ENCODE data around the gene FANK1.
A peak's percentile ranks its signal among the peaks of the same experiment; 100 is the strongest.
"Not testable (repeated sequence)": the region's sequence is repeated elsewhere in the genome, so short reads cannot be mapped to it uniquely, and the experiment has no call there.

The FANK1 gene

GRCh38 chr10:125917704-125918361, 21.5 kb downstream of the FANK1 start:
- in situ Hi-C loops (cut with HindIII; ENCODE audit: low pct_ligation_motif_present, low pct_unique_long_range_greater_than_20kb, low sequenced_read_pairs); DNase-seq: not testable (repeated sequence)

- in situ Hi-C loops (cut with HindIII; ENCODE audit: low pct_ligation_motif_present, low pct_unique_long_range_greater_than_20kb, low sequenced_read_pairs); DNase-seq: not testable (repeated sequence)
Measured at GRCh38 chr10:125921643-125922306, 25.4 kb downstream of the FANK1 start.

GRCh38 chr10:125925262-125925834, 29.0 kb downstream of the FANK1 start:
- in situ Hi-C loops (cut with HindIII; ENCODE audit: low pct_ligation_motif_present, low pct_unique_long_range_greater_than_20kb, low sequenced_read_pairs) = no loop called here
- DNase-seq = no peak

GRCh38 chr10:125926247-125926646, 29.9 kb downstream of the FANK1 start:
- in situ Hi-C loops (cut with HindIII; ENCODE audit: low pct_ligation_motif_present, low pct_unique_long_range_greater_than_20kb, low sequenced_read_pairs) = no loop called here
- no peak for DNase-seq

- DNase-seq; in situ Hi-C loops (cut with HindIII; ENCODE audit: low pct_ligation_motif_present, low pct_unique_long_range_greater_than_20kb, low sequenced_read_pairs): not testable (repeated sequence)
Measured at GRCh38 chr10:125927265-125927664, 30.9 kb downstream of the FANK1 start.

- DNase-seq = no peak
- in situ Hi-C loops (cut with HindIII; ENCODE audit: low pct_ligation_motif_present, low pct_unique_long_range_greater_than_20kb, low sequenced_read_pairs) = no loop called here
Measured at GRCh38 chr10:125928928-125929585, 32.7 kb downstream of the FANK1 start.

- in situ Hi-C loops (cut with HindIII; ENCODE audit: low pct_ligation_motif_present, low pct_unique_long_range_greater_than_20kb, low sequenced_read_pairs) = no loop called here
- DNase-seq = no peak
Measured at GRCh38 chr10:125929618-125930017, 33.3 kb downstream of the FANK1 start.

- in situ Hi-C loops (cut with HindIII; ENCODE audit: low pct_ligation_motif_present, low pct_unique_long_range_greater_than_20kb, low sequenced_read_pairs) = no loop called here
- DNase-seq = no peak
Measured at GRCh38 chr10:125933693-125934092, 37.3 kb downstream of the FANK1 start.

- DNase-seq = no peak
- in situ Hi-C loops (cut with HindIII; ENCODE audit: low pct_ligation_motif_present, low pct_unique_long_range_greater_than_20kb, low sequenced_read_pairs) = no loop called here
Measured at GRCh38 chr10:125936331-125936730, 40.0 kb downstream of the FANK1 start.

- no peak for DNase-seq
- in situ Hi-C loops (cut with HindIII; ENCODE audit: low pct_ligation_motif_present, low pct_unique_long_range_greater_than_20kb, low sequenced_read_pairs) = no loop called here
Measured at GRCh38 chr10:125940515-125940914, 44.2 kb downstream of the FANK1 start.

- in situ Hi-C loops (cut with HindIII; ENCODE audit: low pct_ligation_motif_present, low pct_unique_long_range_greater_than_20kb, low sequenced_read_pairs) = no loop called here
- no peak for DNase-seq
Measured at GRCh38 chr10:125951290-125951689, 54.9 kb downstream of the FANK1 start.

GRCh38 chr10:125953778-125954385, 57.5 kb downstream of the FANK1 start:
- in situ Hi-C loops (cut with HindIII; ENCODE audit: low pct_ligation_motif_present, low pct_unique_long_range_greater_than_20kb, low sequenced_read_pairs) = no loop called here
- DNase-seq = peak; percentile 11

- no peak for DNase-seq
- in situ Hi-C loops (cut with HindIII; ENCODE audit: low pct_ligation_motif_present, low pct_unique_long_range_greater_than_20kb, low sequenced_read_pairs) = no loop called here
Measured at GRCh38 chr10:125955766-125956165, 59.4 kb downstream of the FANK1 start.

GRCh38 chr10:125961743-125962142, 65.4 kb downstream of the FANK1 start:
- no peak for DNase-seq
- in situ Hi-C loops (cut with HindIII; ENCODE audit: low pct_ligation_motif_present, low pct_unique_long_range_greater_than_20kb, low sequenced_read_pairs) = no loop called here

GRCh38 chr10:125962200-125962599, 65.8 kb downstream of the FANK1 start:
- no peak for DNase-seq

GRCh38 chr10:125964558-125964957, 68.2 kb downstream of the FANK1 start:
- in situ Hi-C loops (cut with HindIII; ENCODE audit: low pct_ligation_motif_present, low pct_unique_long_range_greater_than_20kb, low sequenced_read_pairs) = no loop called here
- no peak for DNase-seq

More at GRCh38 chr10:125962200-125962599, 65.8 kb downstream of the FANK1 start:
- in situ Hi-C loops (cut with HindIII; ENCODE audit: low pct_ligation_motif_present, low pct_unique_long_range_greater_than_20kb, low sequenced_read_pairs) = no loop called here

GRCh38 chr10:125967533-125967932, 71.2 kb downstream of the FANK1 start:
- DNase-seq = no peak
- in situ Hi-C loops (cut with HindIII; ENCODE audit: low pct_ligation_motif_present, low pct_unique_long_range_greater_than_20kb, low sequenced_read_pairs) = no loop called here

- in situ Hi-C loops (cut with HindIII; ENCODE audit: low pct_ligation_motif_present, low pct_unique_long_range_greater_than_20kb, low sequenced_read_pairs); DNase-seq: not testable (repeated sequence)
Measured at GRCh38 chr10:125970077-125970630, 73.8 kb downstream of the FANK1 start.

All from ACHN (cell line).